ENCODE results near the gene MYH6.

GRCh38 chr14:23358042-23358441 is 50.0 kb downstream of the MYH6 start:
- no peak for TF ChIP-seq CTCF (conservative IDR thresholded peaks at IDR 0.05 in 1 of 2, IDR thresholded peaks at IDR 0.05 in 1 of 2; ENCODE audit: low read depth in 1 of 2, low read length in 2 of 2)
- no peak for TF ChIP-seq EZH2 (IDR thresholded peaks at IDR 0.05; ENCODE audit: low read length, missing control alignments)
